Activated naive CD8-positive, alpha-beta T cell (primary cell): Measurements from ENCODE around the gene FSTL5.

Source experiments
- H3K27ac Mint-ChIP-seq: one replicate; pipeline ENCODE4 v1.8.0; 2021; ENCODE audit warnings: mixed read lengths
- H3K27me3 Mint-ChIP-seq: one replicate; pipeline ENCODE4 v1.8.0; 2021; ENCODE audit warnings: mixed read lengths
- H3K36me3 Mint-ChIP-seq: one replicate; pipeline ENCODE4 v1.8.0; 2021; ENCODE audit warnings: mixed read lengths
- H3K4me1 Mint-ChIP-seq: one replicate; pipeline ENCODE4 v1.8.0; 2021; ENCODE audit warnings: low read depth, mixed read lengths
- H3K4me3 Mint-ChIP-seq: one replicate; pipeline ENCODE4 v1.8.0; 2021; ENCODE audit warnings: mild to moderate bottlenecking, mixed read lengths
- H3K9me3 Mint-ChIP-seq: one replicate; pipeline ENCODE4 v1.8.0; 2021; ENCODE audit warnings: low read depth, mixed read lengths

FSTL5 gene

DNA sequence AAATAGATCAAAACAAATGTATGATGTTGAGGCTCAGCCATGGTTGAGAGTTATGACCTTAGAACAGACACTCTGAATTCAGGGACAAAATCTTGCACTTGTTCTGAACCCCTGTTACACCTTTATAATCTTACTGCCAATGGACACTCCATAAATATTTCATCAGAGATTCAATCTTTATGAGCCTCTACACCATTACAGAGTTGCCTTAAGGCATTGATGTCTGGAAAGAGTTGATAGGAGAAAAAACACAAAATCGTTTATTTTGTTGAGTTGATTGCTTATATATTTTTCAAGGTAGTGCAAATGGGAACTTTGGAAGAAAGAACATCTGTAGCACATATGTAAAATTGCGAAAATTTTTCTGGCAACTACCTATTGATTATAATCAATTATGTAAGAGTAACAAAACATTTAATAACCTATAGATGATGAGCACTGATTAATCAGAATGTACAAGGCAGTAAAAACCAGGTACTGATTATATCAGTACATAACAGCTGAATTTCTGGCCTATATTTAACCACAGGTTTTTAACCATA, 568.5 kb downstream of the FSTL5 start:
- no peaks in the 10 kb centered on the region for H3K36me3 Mint-ChIP-seq
- H3K4me1 Mint-ChIP-seq: no peaks in the 10 kb centered on the region
- no peak overlapping the region for H3K4me3 Mint-ChIP-seq
- peaks cover 18% of the 10 kb centered on the region for H3K9me3 Mint-ChIP-seq
- H3K27me3 Mint-ChIP-seq: no peaks in the 10 kb centered on the region
- no peak overlapping the region for H3K27ac Mint-ChIP-seq

DNA sequence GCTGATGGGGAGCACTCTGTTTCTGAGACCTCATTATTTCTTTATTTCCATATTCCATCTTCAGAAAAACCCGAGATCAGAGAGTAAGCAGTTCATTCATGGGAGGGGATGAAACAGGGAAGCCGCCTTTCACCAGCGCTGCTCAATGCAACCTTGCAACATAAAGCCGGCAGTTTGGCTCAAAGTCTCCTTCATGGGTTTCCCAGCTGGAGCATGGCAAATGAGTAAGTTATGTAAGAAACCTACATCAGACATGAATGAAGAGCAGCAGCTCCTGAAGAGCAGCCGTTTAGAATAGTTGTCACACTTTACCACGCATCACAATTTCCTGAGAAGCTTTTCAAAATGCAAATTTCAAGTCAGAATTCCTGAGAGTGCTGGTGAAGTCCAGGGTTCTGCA, 578.8 kb downstream of the FSTL5 start:
- Mint-ChIP-seq H3K4me3 (no peak overlapping the region), H3K27ac (no peak overlapping the region), H3K27me3 (no peaks in the 10 kb centered on the region), H3K4me1 (no peaks in the 10 kb centered on the region), H3K36me3 (no peaks in the 10 kb centered on the region), H3K9me3 (peaks cover 16% of the 10 kb centered on the region)

DNA sequence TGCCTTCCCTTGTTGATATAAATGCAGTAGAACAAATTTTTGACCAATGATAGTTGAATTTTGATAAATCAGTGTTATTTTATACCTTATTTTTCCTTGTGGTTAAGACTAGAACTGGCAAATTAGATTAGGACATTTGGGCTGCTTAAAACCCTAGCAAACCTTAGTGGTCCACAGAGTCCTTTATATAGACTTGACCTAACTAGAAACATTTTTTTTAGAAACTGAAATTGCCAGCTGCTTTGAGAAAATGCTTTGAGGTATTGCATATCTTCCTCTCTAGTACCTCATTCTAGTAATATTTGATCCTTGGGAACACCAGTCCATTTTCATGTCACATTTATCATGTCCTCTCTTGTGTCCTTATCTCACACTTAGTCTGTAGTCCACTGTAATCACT, 580.3 kb downstream of the FSTL5 start:
- peaks cover 11% of the 10 kb centered on the region for H3K9me3 Mint-ChIP-seq
- H3K27ac Mint-ChIP-seq: no peak overlapping the region
- H3K27me3 Mint-ChIP-seq: no peaks in the 10 kb centered on the region
- no peaks in the 10 kb centered on the region for H3K36me3 Mint-ChIP-seq
- H3K4me1 Mint-ChIP-seq: no peaks in the 10 kb centered on the region
- no peak overlapping the region for H3K4me3 Mint-ChIP-seq

GRCh38 chr4:161581262-161582230, 582.3 kb downstream of the FSTL5 start:
- Mint-ChIP-seq H3K9me3 (peaks cover 14% of the 10 kb centered on the region), H3K27me3 (no peaks in the 10 kb centered on the region), H3K4me3 (no peak overlapping the region), H3K4me1 (no peaks in the 10 kb centered on the region), H3K27ac (no peak overlapping the region), H3K36me3 (no peaks in the 10 kb centered on the region)

GRCh38 chr4:161577579-161578301, 586.1 kb downstream of the FSTL5 start:
- H3K27ac Mint-ChIP-seq: no peak overlapping the region
- no peaks in the 10 kb centered on the region for H3K4me1 Mint-ChIP-seq
- H3K9me3 Mint-ChIP-seq: peaks cover 10% of the 10 kb centered on the region
- H3K36me3 Mint-ChIP-seq: no peaks in the 10 kb centered on the region
- no peaks in the 10 kb centered on the region for H3K27me3 Mint-ChIP-seq
- H3K4me3 Mint-ChIP-seq: no peak overlapping the region

- H3K4me1 Mint-ChIP-seq: no peaks in the 10 kb centered on the region
- H3K36me3 Mint-ChIP-seq: no peaks in the 10 kb centered on the region
- H3K27me3 Mint-ChIP-seq: no peaks in the 10 kb centered on the region
- H3K27ac Mint-ChIP-seq: no peak overlapping the region
- H3K9me3 Mint-ChIP-seq: peaks cover 14% of the 10 kb centered on the region
- H3K4me3 Mint-ChIP-seq: no peak overlapping the region
Measured at GRCh38 chr4:161573836-161574235, 590.0 kb downstream of the FSTL5 start.

DNA sequence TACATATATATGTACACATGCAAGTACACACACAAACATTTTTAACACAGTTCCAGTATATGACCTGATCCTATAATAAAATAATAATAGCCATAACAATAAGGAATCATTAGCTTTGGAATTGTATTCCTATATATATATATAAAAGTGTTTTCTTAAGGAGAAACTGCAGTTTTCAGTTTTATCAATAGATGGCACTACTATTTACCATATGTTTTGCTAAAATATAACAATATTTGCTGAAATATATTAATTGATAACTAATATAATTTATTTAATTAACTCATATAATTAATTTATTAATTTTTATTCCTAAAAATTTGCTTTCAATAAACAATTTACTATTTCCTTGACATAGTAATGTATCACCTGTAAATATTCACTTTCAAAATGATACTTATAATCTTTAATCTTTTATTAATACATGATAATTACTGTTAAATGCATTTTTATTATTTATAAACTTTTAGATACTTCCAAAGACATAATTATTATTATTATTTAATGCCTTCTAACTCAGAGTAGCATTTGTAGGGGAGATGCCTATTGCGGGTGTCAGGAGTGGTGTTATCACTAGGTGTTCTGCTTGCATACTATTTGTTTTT, 599.5 kb downstream of the FSTL5 start:
- H3K27me3 Mint-ChIP-seq: no peaks in the 10 kb centered on the region

GRCh38 chr4:161555689-161556660, 607.8 kb downstream of the FSTL5 start:
- Mint-ChIP-seq H3K4me3 (no peak overlapping the region), H3K27ac (no peak overlapping the region), H3K36me3 (no peaks in the 10 kb centered on the region), H3K9me3 (peaks cover 5% of the 10 kb centered on the region), H3K27me3 (no peaks in the 10 kb centered on the region), H3K4me1 (no peaks in the 10 kb centered on the region)

More for the DNA sequence above, 599.5 kb downstream of the FSTL5 start:
- Mint-ChIP-seq H3K27ac (no peak overlapping the region), H3K9me3 (peaks cover under 1% of the 10 kb centered on the region), H3K4me3 (no peak overlapping the region), H3K36me3 (no peaks in the 10 kb centered on the region), H3K4me1 (no peaks in the 10 kb centered on the region)

- Mint-ChIP-seq H3K36me3 (no peaks in the 10 kb centered on the region), H3K9me3 (peaks cover 5% of the 10 kb centered on the region), H3K27me3 (no peaks in the 10 kb centered on the region), H3K27ac (no peak overlapping the region), H3K4me1 (no peaks in the 10 kb centered on the region), H3K4me3 (no peak overlapping the region)
Measured at GRCh38 chr4:161554372-161554990, 609.3 kb downstream of the FSTL5 start.

DNA sequence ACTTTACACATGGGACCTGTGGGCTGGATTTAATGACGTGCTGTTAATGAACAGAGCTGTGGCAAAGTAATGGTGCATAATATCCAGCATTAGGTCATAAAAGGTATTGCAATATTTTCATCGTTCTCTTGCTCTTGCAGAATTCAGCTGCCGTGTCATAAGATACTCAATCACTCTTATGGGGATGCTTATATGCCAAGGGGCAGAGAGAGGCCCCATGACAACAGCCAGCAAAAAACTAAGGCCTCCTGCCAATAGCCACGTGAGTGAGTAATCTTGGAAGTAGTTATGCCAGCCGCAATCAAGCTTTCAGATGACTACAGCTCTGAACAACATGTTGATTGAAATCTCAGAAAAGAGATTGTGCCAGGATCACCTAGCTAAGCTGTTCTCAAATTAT, 616.9 kb downstream of the FSTL5 start:
- Mint-ChIP-seq H3K36me3 (no peaks in the 10 kb centered on the region), H3K9me3 (no peaks in the 10 kb centered on the region), H3K27ac (no peak overlapping the region), H3K4me1 (no peaks in the 10 kb centered on the region), H3K4me3 (no peak overlapping the region), H3K27me3 (no peaks in the 10 kb centered on the region)

- no peaks in the 10 kb centered on the region for H3K36me3 Mint-ChIP-seq
- H3K4me3 Mint-ChIP-seq: no peak overlapping the region
- no peaks in the 10 kb centered on the region for H3K27me3 Mint-ChIP-seq
- H3K27ac Mint-ChIP-seq: no peak overlapping the region
- H3K9me3 Mint-ChIP-seq: peaks cover 9% of the 10 kb centered on the region
- no peaks in the 10 kb centered on the region for H3K4me1 Mint-ChIP-seq
Measured at GRCh38 chr4:161540265-161540664, 623.5 kb downstream of the FSTL5 start.

DNA sequence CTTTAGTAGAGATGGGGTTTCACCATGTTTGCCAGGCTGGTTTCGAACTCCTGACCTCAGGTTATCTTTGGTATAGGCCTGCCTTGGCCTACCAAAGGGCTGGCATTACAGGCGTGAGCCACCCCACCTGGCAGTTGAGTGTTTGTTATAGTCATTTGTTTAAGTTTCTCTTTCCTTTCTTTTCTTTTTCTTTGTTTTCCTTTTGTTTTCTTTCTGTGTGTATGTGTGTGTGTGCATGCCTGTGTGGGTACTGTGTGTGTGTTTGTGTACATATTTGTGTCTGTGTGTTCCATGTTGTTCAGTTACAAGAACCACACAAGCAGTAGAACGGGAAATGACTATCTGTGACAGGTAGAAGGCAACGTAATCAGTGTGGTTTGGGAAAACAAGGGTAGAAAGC, 624.9 kb downstream of the FSTL5 start:
- Mint-ChIP-seq H3K4me1 (no peaks in the 10 kb centered on the region), H3K36me3 (no peaks in the 10 kb centered on the region), H3K4me3 (no peak overlapping the region), H3K27me3 (no peaks in the 10 kb centered on the region), H3K9me3 (peaks cover 12% of the 10 kb centered on the region), H3K27ac (no peak overlapping the region)

- no peaks in the 10 kb centered on the region for H3K4me1 Mint-ChIP-seq
- no peak overlapping the region for H3K27ac Mint-ChIP-seq
- peaks cover 10% of the 10 kb centered on the region for H3K9me3 Mint-ChIP-seq
- H3K4me3 Mint-ChIP-seq: no peak overlapping the region
- H3K36me3 Mint-ChIP-seq: no peaks in the 10 kb centered on the region
- H3K27me3 Mint-ChIP-seq: no peaks in the 10 kb centered on the region
Measured at GRCh38 chr4:161530710-161531109, 633.1 kb downstream of the FSTL5 start.

DNA sequence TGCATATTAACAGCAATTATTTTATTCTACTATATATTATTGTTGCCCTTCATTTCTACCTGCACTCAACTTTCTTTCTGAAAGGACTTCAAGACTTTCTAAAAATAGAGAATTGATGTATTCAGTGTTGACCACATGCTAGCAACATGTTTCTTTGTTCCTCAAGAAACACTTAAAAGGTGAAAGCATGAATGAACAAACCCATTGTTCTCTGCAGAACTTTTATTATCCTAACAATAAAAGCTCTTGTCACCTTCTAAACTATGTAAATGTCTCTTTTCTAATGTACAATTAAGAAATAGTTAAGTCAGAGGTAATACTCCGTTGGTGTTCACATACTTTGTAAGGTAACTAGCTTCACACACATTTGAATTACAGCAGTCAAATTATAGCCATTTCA, 638.7 kb downstream of the FSTL5 start:
- Mint-ChIP-seq H3K27me3 (no peaks in the 10 kb centered on the region), H3K9me3 (peaks cover 6% of the 10 kb centered on the region), H3K27ac (no peak overlapping the region), H3K4me1 (no peaks in the 10 kb centered on the region), H3K4me3 (no peak overlapping the region), H3K36me3 (no peaks in the 10 kb centered on the region)
